GM10847 (cell line): Measurements from ENCODE around the gene HCN1.

ENCODE experiments used
- POLR2A ChIP-seq: IDR thresholded peaks from 2 replicates; pipeline ENCODE4 v1.6.1; 2011; ENCODE audit not compliant: insufficient read length; ENCODE audit errors: extremely low read depth

Gene HCN1

DNA sequence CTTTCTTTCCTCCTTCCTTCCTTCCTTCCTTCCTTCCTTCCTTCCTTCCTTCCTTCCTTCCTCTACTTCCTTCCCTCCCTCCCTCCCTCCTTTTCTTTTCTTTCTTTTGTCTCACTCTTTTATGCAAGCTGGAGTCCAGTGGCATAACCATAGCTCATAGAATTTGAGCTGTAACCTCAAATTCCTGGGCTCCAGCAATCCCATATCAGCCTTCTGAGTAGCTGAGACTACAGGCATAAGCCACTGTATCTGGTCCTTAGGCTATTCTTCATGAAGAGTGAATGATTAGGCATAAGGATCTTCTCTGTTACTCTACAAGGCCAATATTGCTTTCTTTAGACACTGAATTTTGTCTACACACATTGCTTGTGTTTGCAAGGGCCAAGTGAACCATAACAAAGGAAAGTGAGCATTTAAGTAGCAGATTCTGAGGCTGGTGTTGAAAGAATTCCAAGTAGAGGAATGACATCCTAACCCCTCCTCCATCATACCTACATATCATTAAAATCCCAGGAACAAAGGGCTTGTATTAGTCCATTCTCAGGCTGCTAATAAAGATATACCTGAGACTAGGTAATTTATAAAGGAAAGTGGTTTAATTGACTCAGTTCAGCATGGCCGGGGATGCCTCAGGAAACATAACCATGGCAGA is 293.2 kb downstream of the HCN1 start:
- TF ChIP-seq POLR2A: no peak

DNA sequence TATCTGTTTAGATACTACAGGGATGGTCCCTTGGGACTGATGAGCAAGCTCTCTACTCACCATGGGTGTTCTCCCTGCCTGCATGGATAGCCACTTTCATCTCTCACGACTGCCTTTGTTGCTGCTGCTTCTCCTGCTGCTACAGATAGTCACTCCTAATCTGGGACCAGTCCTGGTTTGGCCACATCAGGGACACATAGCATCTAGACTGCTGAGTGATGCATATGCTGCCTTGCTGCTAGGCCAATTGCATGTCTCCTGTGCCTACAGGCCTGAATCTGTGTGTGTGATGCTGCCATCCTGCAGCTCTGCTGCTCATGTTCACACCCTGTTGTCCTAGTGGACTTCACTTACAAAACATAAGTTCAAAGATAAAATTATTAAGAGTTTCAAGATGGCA is 297.1 kb downstream of the HCN1 start:
- no peak for TF ChIP-seq POLR2A

- TF ChIP-seq POLR2A: no peak
Measured at GRCh38 chr5:45385321-45386058, 310.7 kb downstream of the HCN1 start.

GRCh38 chr5:45383985-45384384 is 312.2 kb downstream of the HCN1 start:
- TF ChIP-seq POLR2A: no peak

DNA sequence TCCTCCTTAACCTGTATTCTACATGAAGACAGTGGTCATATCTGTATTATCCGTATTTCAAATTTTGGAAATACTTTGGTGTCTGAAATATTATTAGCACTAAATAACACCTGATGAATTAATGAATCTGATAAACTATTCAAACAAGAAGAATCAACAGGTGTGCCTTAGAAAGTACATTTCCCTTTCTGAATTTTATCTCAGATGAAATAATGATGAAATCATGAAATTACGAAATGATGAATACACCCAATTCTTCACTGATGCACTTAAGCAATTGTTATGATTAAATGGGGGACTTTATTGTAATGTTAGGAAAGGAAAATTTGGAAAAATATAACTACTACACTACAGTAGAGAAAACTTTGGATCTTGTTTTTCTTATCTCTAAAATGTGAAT is 313.6 kb downstream of the HCN1 start:
- TF ChIP-seq POLR2A: no peak

GRCh38 chr5:45376417-45376816 is 319.8 kb downstream of the HCN1 start:
- TF ChIP-seq POLR2A: no peak

GRCh38 chr5:45372629-45373028 is 323.6 kb downstream of the HCN1 start:
- TF ChIP-seq POLR2A: no peak

DNA sequence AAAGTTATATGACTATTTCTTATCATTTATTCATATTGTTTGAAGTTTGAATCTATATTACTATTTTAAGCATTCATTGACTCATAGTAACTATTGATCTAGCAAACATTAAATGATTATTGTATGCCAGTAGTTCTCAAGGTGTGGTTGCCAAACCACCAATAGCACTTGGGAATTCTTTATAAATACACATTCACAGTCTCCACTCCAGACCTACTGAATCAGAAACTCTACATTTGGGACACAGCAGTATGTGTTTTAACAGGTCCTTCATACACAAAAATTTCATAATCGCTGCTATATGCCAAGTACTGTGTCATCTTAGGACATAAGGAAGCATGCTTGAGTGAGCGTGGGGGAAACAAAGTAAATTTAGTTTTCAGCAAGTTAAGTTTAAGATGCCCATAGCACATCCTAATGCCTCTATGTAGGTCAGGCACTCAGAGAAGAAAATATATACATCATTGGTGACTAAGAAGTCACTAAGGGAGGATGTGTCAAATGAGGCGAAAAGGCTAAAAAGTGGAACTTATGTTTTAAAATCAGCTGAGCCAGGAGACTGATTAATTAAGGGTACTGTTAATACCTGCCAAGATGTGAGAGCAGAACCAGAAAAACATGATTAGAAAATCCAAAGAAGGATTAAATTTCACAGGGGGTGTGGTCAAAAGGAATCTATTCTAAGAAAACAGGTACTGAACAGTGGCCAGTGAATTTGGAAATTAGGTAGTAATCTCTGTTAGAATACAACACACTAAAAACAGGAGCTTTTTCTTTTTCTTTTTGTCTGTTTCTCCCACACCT is 340.8 kb downstream of the HCN1 start:
- TF ChIP-seq POLR2A: no peak

DNA sequence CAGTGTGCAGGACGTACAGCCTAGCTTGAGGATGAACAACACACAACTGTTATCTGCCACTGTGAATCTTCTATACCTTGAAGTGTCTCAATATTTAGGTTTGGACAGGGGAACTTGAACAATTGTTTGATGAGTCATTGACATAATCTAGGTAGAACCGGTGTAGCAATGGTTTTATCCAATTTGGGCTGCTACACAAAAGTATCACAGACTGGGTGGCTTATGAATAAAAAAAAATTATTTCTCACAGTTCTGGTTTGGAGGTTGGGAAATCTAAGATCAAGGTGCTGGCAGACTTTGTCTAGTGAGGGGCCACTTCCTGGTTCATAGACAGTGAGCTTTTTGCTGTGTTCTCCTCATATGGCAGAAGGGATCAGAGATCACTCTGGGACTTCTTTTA is 359.7 kb downstream of the HCN1 start:
- TF ChIP-seq POLR2A: no peak

- no peak for TF ChIP-seq POLR2A
Measured at GRCh38 chr5:45335978-45336377, 360.2 kb downstream of the HCN1 start.

GRCh38 chr5:45335346-45335745 is 360.8 kb downstream of the HCN1 start:
- TF ChIP-seq POLR2A: no peak

DNA sequence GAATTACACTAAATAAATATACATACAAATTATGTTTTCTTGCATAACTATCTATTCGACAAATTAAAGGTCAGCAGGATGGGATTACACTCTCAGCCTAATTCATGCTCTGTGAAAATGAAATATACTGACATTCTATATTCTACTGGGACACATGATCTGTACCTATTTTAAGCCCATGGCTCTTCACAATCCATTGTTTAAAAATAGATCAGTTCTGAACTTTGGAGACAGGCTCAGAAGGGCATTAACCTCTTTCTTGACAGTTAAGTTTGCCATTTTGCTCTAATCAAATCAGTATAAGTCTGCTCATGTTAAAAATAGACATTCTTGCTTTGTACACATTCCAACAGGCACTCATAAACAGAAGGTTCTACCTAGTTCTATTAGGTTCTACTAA is 361.2 kb downstream of the HCN1 start:
- no peak for TF ChIP-seq POLR2A

DNA sequence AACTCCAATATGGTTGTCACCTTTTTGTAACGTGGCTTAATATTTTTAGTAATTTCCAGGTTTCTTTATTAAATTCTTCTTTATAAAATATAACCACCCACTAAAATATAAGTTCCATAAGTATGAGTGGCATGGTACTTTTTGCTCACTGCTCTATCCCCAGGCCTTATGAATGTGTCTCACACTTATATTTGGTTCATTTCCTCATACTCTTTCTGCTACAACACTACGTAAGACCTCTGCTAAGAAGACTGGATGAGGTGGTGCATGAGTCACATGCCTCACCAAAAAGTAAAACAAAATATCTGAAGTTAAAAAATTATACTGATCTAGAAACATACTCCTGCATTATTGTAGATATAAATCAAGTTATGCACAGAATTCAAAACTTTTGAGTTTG is 400.9 kb downstream of the HCN1 start:
- no peak for TF ChIP-seq POLR2A

- TF ChIP-seq POLR2A: no peak
Measured at GRCh38 chr5:45288746-45289145, 407.4 kb downstream of the HCN1 start.

GRCh38 chr5:45284436-45284835 is 411.7 kb downstream of the HCN1 start:
- no peak for TF ChIP-seq POLR2A

GRCh38 chr5:45281081-45281480 is 415.1 kb downstream of the HCN1 start:
- TF ChIP-seq POLR2A: no peak

DNA sequence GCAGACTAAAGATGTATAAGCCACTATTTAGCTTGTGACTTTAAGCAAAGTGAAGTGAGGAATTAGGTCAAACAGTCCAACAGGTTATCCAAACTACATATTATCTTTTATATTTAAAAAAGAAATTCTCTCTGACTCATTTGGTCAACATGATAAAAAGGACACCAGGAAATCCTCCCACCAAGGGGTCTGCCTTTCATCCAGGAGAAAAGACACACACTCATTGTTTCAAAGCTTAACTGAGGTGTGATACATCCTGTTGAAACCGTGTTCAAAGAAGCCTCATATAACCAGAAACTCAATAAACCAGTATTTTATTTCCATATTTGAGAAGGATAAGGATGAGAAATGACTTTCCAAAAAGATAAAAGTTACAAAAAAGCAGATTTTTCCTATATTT is 417.1 kb downstream of the HCN1 start:
- TF ChIP-seq POLR2A: no peak

DNA sequence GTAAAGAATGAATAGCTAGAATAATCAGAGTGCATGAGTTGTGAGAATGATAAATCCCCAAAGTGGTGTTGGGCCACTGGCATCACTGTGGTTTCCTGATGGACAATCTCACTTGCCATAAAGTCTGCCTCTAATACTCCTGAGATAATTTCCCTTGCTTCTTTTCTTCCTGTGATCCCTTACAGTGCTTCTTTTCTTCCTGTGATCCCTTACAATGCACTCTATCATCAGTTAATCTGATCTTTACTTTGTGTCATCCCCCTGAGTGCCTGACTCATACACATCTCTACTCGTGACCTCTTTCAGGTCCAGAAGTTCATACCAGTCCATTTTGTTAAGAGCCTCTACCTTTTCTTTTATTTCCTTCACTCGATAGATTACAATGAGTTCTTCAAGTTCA is 418.3 kb downstream of the HCN1 start:
- TF ChIP-seq POLR2A: no peak
